Smooth muscle cell (in vitro differentiated cells): Measurements from ENCODE around the gene KCNJ6. TPM values are rescaled to one million over a fixed set of nuclear protein-coding genes. Genes with fewer than 3 reads are reported as not detected.

Source experiments
- DNase-seq: peaks from one replicate; lab custom pipeline; 2025; ENCODE audit not compliant: unreplicated experiment; lab: John Stamatoyannopoulos, UW
- H2AFZ ChIP-seq: fragments of 200-600 bp; sonication (generic); 2 replicates; pipeline ENCODE4 v1.6.0; 2016; ENCODE audit warnings: antibody characterized with exemption, low read depth, mild to moderate bottlenecking
- H3F3A ChIP-seq: fragments of 200-600 bp; sonication (generic); 2 replicates; pipeline ENCODE4 v1.6.0; 2017; ENCODE audit warnings: antibody characterized with exemption, low read depth
- H3K27ac ChIP-seq: fragments of 200-600 bp; sonication (generic); 2 replicates; pipeline ENCODE4 v1.5.1; 2016; ENCODE audit warnings: low read depth, mild to moderate bottlenecking
- H3K27me3 ChIP-seq: fragments of 200-600 bp; sonication (generic); 2 replicates; pipeline ENCODE4 v1.6.1; 2016; ENCODE audit warnings: low read depth, mild to moderate bottlenecking
- H3K36me3 ChIP-seq: fragments of 200-600 bp; sonication (generic); 2 replicates; pipeline ENCODE4 v1.5.1; 2016; ENCODE audit warnings: low read depth
- H3K4me1 ChIP-seq: fragments of 200-600 bp; sonication (generic); 2 replicates; pipeline ENCODE4 v1.5.1; 2016; ENCODE audit warnings: low read depth
- H3K4me2 ChIP-seq: fragments of 200-600 bp; sonication (generic); 2 replicates; pipeline ENCODE4 v1.6.0; 2016; ENCODE audit warnings: mild to moderate bottlenecking
- H3K4me3 ChIP-seq: fragments of 200-600 bp; sonication (generic); 2 replicates; pipeline ENCODE4 v1.5.1; 2016; ENCODE audit warnings: mild to moderate bottlenecking
- H3K79me2 ChIP-seq: fragments of 200-600 bp; sonication (generic); 2 replicates; pipeline ENCODE4 v1.6.0; 2016; ENCODE audit warnings: low read depth, mild to moderate bottlenecking
- H3K9ac ChIP-seq: fragments of 200-600 bp; sonication (generic); 2 replicates; pipeline ENCODE4 v1.6.0; 2016; ENCODE audit warnings: low read depth
- H3K9me3 ChIP-seq: fragments of 200-600 bp; sonication (generic); replicated peaks from 2 replicates; pipeline ENCODE4 v1.5.1; 2016; ENCODE audit warnings: low read depth
- H4K20me1 ChIP-seq: fragments of 200-600 bp; sonication (generic); 2 replicates; pipeline ENCODE4 v1.6.0; 2016; ENCODE audit warnings: low read depth
- CTCF ChIP-seq: fragments of 200-600 bp; sonication (generic); IDR thresholded peaks from 2 replicates; pipeline ENCODE4 v1.5.1; 2017; ENCODE audit warnings: borderline replicate concordance, mild to moderate bottlenecking, antibody characterized with exemption; ENCODE audit not compliant: insufficient read depth, poor library complexity, severe bottlenecking
- WGBS: methylation state at CpG from one replicate; pipeline ENCODE4 v1.1.7; 2016; ENCODE audit warnings: low lambda C conversion rate; 5-methylcytosine and 5-hydroxymethylcytosine counted together
- polyA plus RNA-seq: library from polyadenylated mRNA; unstranded; fragments of >200 nt; fragmentation: Nextera tagmentation; extraction: Ambion mirVana; gene quantifications from 2 replicates; pipeline ENCODE4 v1.2.1, GENCODE V29; 2016
- total RNA-seq: library from RNA; depleted of rRNA; stranded (reverse); fragments of >200 nt; gene quantifications from 2 replicates; pipeline ENCODE4 v1.2.3, GENCODE V29; 2014

The KCNJ6 gene
- total and polyA plus RNA-seq, 2 experiments from 2014 or later, result 0.15 to 0.27 TPM

GRCh38 chr21:37939251-37939650 lies 23.0 kb upstream of the KCNJ6 start:
- no peak overlapping the region for H3K27ac ChIP-seq
- 84% methylated on average over 4 of the region's 4 CpGs for WGBS

GRCh38 chr21:37937668-37938067 lies 21.4 kb upstream of the KCNJ6 start:
- Histone ChIP-seq H3K9ac (no peak overlapping the region), H3K27ac (no peak overlapping the region), H3K36me3 (no peaks in the 10 kb centered on the region), H4K20me1 (no peaks in the 10 kb centered on the region), H3F3A (no peaks in the 10 kb centered on the region), H3K9me3 (no peaks in the 10 kb centered on the region), H3K4me2 (no peak overlapping the region), H3K4me3 (no peak overlapping the region), H3K79me2 (no peaks in the 10 kb centered on the region), H3K4me1 (no peaks in the 10 kb centered on the region), H2AFZ (no peak overlapping the region), H3K27me3 (no peaks in the 10 kb centered on the region)
- WGBS, result 90% methylated on average over 9 of the region's 9 CpGs
- no peak for TF ChIP-seq CTCF
- DNase-seq, result no peak

More at GRCh38 chr21:37939251-37939650, 23.0 kb upstream of the KCNJ6 start:
- Histone ChIP-seq H3K4me3 (no peak overlapping the region), H2AFZ (no peak overlapping the region), H3K36me3 (no peaks in the 10 kb centered on the region), H4K20me1 (no peaks in the 10 kb centered on the region), H3F3A (no peaks in the 10 kb centered on the region), H3K4me2 (no peak overlapping the region), H3K9me3 (no peaks in the 10 kb centered on the region), H3K79me2 (no peaks in the 10 kb centered on the region), H3K27me3 (no peaks in the 10 kb centered on the region), H3K9ac (no peak overlapping the region), H3K4me1 (no peaks in the 10 kb centered on the region)
- no peak for TF ChIP-seq CTCF
- no peak for DNase-seq

- H2AFZ ChIP-seq, result no peak overlapping the region
- H3K36me3 ChIP-seq, result no peaks in the 10 kb centered on the region
- H3F3A ChIP-seq, result no peaks in the 10 kb centered on the region
- no peak overlapping the region for H3K27ac ChIP-seq
- H3K9ac ChIP-seq, result no peak overlapping the region
- 89% methylated on average over 4 of the region's 4 CpGs for WGBS
- no peaks in the 10 kb centered on the region for H3K27me3 ChIP-seq
- no peaks in the 10 kb centered on the region for H3K9me3 ChIP-seq
- TF ChIP-seq CTCF, result no peak
- no peaks in the 10 kb centered on the region for H4K20me1 ChIP-seq
- no peak for DNase-seq
- H3K79me2 ChIP-seq, result no peaks in the 10 kb centered on the region
- H3K4me2 ChIP-seq, result no peak overlapping the region
- H3K4me3 ChIP-seq, result no peak overlapping the region
- H3K4me1 ChIP-seq, result no peaks in the 10 kb centered on the region
Measured at GRCh38 chr21:37936010-37936785, 19.9 kb upstream of the KCNJ6 start.

- no peak overlapping the region for H3K27ac ChIP-seq
- no peak for DNase-seq
- no peak overlapping the region for H3K9ac ChIP-seq
- TF ChIP-seq CTCF, result no peak
- H3K79me2 ChIP-seq, result no peaks in the 10 kb centered on the region
- H3K36me3 ChIP-seq, result no peaks in the 10 kb centered on the region
- H3K4me2 ChIP-seq, result no peak overlapping the region
- no peaks in the 10 kb centered on the region for H3K27me3 ChIP-seq
- H3K9me3 ChIP-seq, result no peaks in the 10 kb centered on the region
- no peaks in the 10 kb centered on the region for H4K20me1 ChIP-seq
- no peak overlapping the region for H3K4me3 ChIP-seq
- no peaks in the 10 kb centered on the region for H3F3A ChIP-seq
- H2AFZ ChIP-seq, result no peak overlapping the region
- 88% methylated on average over 2 of the region's 2 CpGs for WGBS
- H3K4me1 ChIP-seq, result no peaks in the 10 kb centered on the region
Measured at GRCh38 chr21:37932936-37933335, 16.7 kb upstream of the KCNJ6 start.
